ENCODE results near the gene KLHL10. TPM values are rescaled to one million over a fixed set of nuclear protein-coding genes. Genes with fewer than 3 reads are reported as not detected.

Gene KLHL10
- total RNA-seq, 2 experiments from 2014 or later: 0.19 to 0.30 TPM

DNA sequence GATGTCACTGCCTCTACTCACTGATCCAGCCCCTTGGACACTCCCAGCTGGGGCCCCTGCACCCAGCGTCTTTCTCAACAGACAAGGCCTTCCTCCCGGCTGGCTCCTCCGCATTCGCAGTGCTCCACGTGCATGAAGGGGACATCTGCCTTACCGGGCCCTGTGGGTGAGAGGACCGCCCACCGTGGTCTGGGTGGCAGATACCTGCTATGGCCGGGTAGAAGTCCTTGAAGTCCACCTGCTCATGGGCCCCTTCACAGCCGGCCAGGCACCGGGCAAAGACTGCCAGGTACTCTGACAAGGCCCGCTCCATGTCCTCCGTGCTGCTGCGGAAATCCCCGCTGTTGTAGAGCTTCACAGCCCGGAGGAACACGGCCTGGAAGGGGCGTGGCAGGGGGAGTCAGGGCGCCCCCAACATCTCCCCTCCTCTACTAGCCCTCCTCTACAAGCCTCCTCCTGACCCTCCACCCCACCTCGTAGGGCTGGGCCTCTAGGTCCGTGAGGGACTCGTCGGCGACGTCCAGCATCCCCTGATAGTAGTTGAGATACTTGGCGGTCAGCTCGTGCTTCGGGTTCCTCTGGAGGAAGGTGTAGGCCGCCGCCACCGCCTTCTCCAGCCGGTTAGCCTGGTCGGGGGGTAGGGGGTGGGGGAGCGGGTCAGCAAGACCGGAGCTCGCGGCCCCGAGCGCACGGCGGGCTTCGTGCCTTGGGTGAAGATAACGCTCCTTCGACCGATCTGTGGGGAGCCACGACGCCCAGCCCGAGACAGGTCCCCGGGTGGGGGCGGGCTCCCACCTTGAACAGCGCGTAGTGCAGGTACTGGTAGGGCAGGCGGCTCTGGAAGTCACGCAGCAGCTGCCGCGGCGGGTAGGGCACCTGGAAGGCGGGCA lies 26.7 kb upstream of the KLHL10 start:
- no peak for DNase-seq
- Mint-ChIP-seq H3K9me3 (no peaks in the 10 kb centered on the region), H3K27ac (no peak overlapping the region), H3K36me3 (peaks cover 2% of the 10 kb centered on the region), H3K4me3 (peak overlapping the region; percentile 59), H3K27me3 (peaks cover 7% of the 10 kb centered on the region), H3K4me1 (peaks cover 23% of the 10 kb centered on the region)

DNA sequence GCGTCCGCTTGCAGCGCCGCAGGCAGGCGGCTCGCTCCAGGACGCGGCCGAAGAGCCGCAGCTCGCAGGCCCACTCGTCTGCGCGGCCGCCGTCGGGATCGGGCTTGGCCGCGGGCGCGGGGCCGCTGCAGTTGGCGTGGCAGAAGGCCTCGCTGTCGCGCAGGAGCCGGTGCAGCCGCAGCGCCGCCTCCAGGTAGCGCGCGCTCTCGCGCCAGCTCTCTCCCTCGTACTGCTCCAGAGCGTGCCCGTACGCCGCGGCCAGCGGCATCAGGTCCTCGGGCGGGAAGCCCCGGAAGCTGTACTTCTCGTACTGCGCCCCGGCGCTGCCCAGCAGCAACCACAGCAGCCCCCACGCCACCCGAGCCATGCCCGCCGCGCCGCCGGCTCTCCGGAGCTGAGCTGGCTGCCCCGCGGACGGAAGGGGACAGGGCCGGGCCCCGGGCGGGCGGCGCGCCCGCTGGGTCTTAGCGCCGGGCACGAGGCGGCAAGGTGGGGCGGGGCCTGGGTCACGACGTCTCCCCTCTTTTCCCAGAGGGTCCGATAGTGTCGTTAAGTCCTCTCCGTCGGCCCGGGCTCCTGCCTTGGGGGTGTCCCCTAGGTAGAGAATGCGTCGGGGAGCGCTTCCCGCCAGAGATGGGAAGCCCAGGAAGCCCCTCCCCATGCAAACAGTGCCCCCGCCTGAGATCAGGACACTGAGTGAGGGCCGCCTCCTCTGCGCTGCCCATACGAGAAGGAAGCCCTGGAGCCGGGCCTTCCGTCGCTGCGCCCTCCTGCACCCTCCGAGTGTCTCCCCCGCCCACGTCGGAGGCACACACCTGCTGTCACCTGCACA lies 25.9 kb upstream of the KLHL10 start, which contains the start of gene P3H4:
Gene P3H4 (minus strand): TSS at position 401 of the 832 bp plus-strand sequence. CDS start 34 bp downstream, at position 367.
- Mint-ChIP-seq H3K4me1 (peaks cover 23% of the 10 kb centered on the region), H3K4me3 (peak within 1 kb of the TSS; percentile 82), H3K27ac (no peak within 1 kb of the TSS), H3K36me3 (peaks cover 2% of the 10 kb centered on the region), H3K27me3 (peaks cover 7% of the 10 kb centered on the region), H3K9me3 (no peaks in the 10 kb centered on the region)
- DNase-seq: peak; percentile 76

DNA sequence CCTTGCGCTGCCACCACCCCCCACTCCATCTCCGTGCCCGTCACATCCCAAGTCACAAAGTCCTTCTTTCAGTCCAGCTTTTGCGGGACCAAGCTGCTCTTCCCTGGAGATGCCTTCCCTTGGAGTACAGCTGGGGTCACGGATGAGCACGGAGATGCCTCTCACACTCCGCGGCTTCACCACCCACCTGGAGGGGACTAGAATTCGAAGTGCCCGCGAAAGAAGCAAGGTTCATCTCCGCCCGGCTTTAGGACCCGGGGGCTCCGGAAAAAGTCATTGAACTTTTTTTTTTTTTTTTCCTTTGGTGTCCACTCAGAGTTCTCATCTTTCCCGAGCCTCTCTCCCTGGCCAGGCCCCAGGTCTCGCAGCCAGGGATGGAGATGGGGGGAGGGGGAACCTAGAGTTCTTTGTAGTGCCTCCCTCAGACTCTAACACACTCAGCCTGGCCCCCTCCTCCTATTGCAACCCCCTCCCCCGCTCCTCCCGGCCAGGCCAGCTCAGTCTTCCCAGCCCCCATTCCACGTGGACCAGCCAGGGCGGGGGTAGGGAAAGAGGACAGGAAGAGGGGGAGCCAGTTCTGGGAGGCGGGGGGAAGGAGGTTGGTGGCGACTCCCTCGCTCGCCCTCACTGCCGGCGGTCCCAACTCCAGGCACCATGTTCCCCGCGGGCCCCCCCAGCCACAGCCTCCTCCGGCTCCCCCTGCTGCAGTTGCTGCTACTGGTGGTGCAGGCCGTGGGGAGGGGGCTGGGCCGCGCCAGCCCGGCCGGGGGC lies 25.1 kb upstream of the KLHL10 start, which contains the start of gene FKBP10:
Gene FKBP10 (plus strand): TSS at position 624 of the 771 bp plus-strand sequence. CDS start 31 bp downstream, at position 655.
- H3K36me3 Mint-ChIP-seq: peaks cover 2% of the 10 kb centered on the region
- H3K4me1 Mint-ChIP-seq: peaks cover 23% of the 10 kb centered on the region
- H3K27me3 Mint-ChIP-seq: peaks cover 7% of the 10 kb centered on the region
- no peaks in the 10 kb centered on the region for H3K9me3 Mint-ChIP-seq
- no peak within 1 kb of the TSS for H3K27ac Mint-ChIP-seq
- DNase-seq: peak; percentile 28
- H3K4me3 Mint-ChIP-seq: peak within 1 kb of the TSS; percentile 82

DNA sequence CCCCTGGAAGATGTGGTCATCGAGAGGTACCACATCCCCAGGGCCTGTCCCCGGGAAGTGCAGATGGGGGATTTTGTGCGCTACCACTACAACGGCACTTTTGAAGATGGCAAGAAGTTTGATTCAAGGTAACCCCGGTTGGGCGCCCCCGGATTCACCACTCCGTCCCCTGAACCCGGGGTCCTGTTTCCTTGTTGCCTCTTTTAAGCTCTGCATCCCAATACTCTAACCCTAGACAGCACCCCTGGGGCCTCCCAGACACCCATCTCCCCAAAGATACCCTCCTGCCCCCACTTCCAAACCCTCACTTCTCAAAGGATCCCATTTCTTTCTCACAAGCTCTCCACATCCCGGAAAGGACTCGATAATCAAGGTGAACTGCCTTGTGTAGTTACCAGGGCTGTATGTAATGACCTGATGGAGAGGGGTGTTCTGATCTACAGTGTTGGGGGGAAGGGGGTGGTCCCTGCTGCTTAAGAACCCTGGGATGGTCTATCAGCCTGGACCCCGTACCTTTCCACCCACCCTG lies 24.4 kb upstream of the KLHL10 start:
- no peaks in the 10 kb centered on the region for H3K9me3 Mint-ChIP-seq
- H3K27ac Mint-ChIP-seq: no peak overlapping the region
- H3K4me1 Mint-ChIP-seq: peaks cover 23% of the 10 kb centered on the region
- peaks cover 2% of the 10 kb centered on the region for H3K36me3 Mint-ChIP-seq
- peak overlapping the region; percentile 32 for H3K4me3 Mint-ChIP-seq
- DNase-seq: no peak
- peaks cover 7% of the 10 kb centered on the region for H3K27me3 Mint-ChIP-seq

DNA sequence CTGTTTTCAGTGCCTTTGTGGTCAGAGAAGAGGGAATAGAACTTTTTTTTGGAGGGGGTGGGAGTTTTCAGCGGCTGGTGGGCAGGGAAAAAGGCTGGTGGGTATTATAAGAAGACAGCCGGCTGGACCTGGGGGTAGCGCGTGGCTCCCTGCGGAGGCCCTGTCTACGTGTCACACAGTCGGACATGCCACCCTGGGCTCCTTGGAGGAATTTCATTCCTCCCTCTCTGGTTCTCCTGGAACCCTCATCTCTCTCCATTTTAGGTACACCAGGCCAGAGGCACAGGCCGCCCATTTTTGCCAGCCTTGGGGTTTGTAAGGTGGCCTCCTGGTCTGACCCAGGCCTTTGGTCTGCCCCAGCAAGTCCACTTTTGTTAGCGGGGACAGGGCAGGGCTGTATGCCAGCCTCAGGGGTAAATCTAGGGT lies 23.9 kb upstream of the KLHL10 start:
- peaks cover 2% of the 10 kb centered on the region for H3K36me3 Mint-ChIP-seq
- H3K9me3 Mint-ChIP-seq: no peaks in the 10 kb centered on the region
- peaks cover 7% of the 10 kb centered on the region for H3K27me3 Mint-ChIP-seq
- H3K27ac Mint-ChIP-seq: no peak overlapping the region
- no peak overlapping the region for H3K4me3 Mint-ChIP-seq
- no peak for DNase-seq
- peaks cover 23% of the 10 kb centered on the region for H3K4me1 Mint-ChIP-seq

DNA sequence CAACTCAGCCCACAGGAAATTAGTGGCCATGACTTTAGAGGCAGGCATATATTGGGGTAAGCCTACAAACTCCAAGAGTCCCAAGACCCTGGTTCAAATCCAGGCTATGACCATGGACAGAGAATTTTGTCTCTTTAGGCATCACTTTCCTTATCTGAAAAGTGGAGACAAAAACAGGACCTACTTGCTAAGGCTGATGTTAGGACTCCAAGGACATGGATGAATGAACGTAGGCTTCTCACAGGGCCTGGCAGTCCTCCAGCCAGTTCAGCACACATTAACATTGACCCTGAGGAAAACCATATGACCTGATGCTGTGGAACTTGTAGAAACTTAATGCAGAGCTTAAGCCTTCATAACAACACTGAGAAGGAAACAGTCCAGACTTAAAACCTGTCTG lies 23.4 kb upstream of the KLHL10 start:
- Mint-ChIP-seq H3K27me3 (peaks cover 7% of the 10 kb centered on the region), H3K4me3 (no peak overlapping the region), H3K27ac (no peak overlapping the region), H3K9me3 (no peaks in the 10 kb centered on the region), H3K36me3 (peaks cover 2% of the 10 kb centered on the region), H3K4me1 (peaks cover 22% of the 10 kb centered on the region)
- no peak for DNase-seq

DNA sequence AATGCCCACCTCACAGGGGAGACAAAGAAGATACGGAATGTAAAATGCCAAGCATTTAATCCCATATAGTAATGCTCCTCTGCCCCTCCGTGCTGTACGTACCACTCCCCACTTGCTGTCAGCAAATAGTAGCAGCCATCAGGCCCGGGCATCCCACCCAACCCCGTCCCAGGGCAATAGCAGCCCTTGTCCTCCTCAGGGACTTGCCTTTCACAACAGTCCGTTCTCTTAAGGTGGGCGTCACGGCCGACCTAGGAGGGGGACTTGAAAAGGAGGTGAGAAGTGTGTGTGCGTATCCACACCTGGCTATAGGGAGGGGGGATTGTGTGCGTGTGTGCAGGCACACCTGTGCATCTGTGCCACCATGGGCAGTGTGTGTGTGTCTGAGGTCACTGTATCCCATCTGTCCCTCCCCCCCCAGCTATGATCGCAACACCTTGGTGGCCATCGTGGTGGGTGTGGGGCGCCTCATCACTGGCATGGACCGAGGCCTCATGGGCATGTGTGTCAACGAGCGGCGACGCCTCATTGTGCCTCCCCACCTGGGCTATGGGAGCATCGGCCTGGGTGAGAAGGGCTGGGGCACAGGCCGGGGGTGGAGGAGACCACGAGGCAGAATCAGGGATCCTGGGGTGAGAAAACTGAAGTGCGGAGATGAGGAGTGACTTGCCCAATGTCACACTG lies 20.8 kb upstream of the KLHL10 start:
- DNase-seq: no peak
- H3K36me3 Mint-ChIP-seq: no peaks in the 10 kb centered on the region
- H3K4me1 Mint-ChIP-seq: peaks cover 9% of the 10 kb centered on the region
- peaks cover 4% of the 10 kb centered on the region for H3K27me3 Mint-ChIP-seq
- H3K4me3 Mint-ChIP-seq: no peak overlapping the region
- no peaks in the 10 kb centered on the region for H3K9me3 Mint-ChIP-seq
- H3K27ac Mint-ChIP-seq: no peak overlapping the region

DNA sequence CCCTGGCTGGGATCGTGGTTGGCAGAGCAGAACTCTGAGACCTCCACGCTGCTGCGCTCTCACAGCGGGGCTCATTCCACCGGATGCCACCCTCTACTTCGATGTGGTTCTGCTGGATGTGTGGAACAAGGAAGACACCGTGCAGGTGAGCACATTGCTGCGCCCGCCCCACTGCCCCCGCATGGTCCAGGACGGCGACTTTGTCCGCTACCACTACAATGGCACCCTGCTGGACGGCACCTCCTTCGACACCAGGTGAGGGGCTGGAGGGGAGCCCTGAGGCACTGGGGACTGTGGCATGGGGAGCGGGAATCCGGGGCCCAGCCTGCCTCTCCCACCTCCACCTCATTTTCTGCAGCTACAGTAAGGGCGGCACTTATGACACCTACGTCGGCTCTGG lies 19.6 kb upstream of the KLHL10 start:
- Mint-ChIP-seq H3K27ac (no peak overlapping the region), H3K9me3 (no peaks in the 10 kb centered on the region), H3K4me1 (no peaks in the 10 kb centered on the region), H3K36me3 (no peaks in the 10 kb centered on the region), H3K4me3 (no peak overlapping the region), H3K27me3 (no peaks in the 10 kb centered on the region)
- DNase-seq: no peak

DNA sequence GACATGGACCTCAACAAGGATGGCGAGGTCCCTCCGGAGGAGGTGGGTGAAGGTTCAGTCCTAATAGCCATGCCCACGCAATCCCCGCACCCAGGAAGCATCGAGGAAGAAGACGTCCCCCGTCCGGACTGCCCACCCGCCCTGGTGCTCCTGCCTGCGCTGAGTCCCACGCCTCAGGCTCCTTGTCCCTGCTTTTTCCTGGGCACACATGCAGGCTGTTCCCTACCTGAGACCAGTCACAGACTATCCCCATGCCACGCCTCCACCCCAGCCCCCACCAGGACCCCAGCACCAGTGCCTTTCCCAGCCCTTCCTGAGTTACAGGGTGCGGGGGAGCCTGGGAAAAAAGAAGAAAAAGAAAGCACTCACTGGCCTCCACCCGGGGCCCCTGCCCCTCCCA lies 15.8 kb upstream of the KLHL10 start:
- Mint-ChIP-seq H3K9me3 (no peaks in the 10 kb centered on the region), H3K4me3 (no peak overlapping the region), H3K27me3 (no peaks in the 10 kb centered on the region), H3K4me1 (no peaks in the 10 kb centered on the region), H3K36me3 (no peaks in the 10 kb centered on the region), H3K27ac (no peak overlapping the region)
- DNase-seq: no peak

DNA sequence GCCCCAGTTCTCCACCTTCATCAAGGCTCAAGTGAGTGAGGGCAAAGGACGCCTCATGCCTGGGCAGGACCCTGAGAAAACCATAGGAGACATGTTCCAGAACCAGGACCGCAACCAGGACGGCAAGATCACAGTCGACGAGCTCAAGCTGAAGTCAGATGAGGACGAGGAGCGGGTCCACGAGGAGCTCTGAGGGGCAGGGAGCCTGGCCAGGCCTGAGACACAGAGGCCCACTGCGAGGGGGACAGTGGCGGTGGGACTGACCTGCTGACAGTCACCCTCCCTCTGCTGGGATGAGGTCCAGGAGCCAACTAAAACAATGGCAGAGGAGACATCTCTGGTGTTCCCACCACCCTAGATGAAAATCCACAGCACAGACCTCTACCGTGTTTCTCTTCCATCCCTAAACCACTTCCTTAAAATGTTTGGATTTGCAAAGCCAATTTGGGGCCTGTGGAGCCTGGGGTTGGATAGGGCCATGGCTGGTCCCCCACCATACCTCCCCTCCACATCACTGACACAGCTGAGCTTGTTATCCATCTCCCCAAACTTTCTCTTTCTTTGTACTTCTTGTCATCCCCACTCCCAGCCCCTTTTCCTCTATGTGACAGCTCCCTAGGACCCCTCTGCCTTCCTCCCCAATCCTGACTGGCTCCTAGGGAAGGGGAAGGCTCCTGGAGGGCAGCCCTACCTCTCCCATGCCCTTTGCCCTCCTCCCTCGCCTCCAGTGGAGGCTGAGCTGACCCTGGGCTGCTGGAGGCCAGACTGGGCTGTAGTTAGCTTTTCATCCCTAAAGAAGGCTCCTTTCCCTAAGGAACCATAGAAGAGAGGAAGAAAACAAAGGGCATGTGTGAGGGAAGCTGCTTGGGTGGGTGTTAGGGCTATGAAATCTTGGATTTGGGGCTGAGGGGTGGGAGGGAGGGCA lies 15.1 kb upstream of the KLHL10 start:
- Mint-ChIP-seq H3K9me3 (no peaks in the 10 kb centered on the region), H3K27me3 (no peaks in the 10 kb centered on the region), H3K27ac (no peak overlapping the region), H3K4me3 (no peak overlapping the region), H3K36me3 (no peaks in the 10 kb centered on the region), H3K4me1 (no peaks in the 10 kb centered on the region)
- DNase-seq: no peak

DNA sequence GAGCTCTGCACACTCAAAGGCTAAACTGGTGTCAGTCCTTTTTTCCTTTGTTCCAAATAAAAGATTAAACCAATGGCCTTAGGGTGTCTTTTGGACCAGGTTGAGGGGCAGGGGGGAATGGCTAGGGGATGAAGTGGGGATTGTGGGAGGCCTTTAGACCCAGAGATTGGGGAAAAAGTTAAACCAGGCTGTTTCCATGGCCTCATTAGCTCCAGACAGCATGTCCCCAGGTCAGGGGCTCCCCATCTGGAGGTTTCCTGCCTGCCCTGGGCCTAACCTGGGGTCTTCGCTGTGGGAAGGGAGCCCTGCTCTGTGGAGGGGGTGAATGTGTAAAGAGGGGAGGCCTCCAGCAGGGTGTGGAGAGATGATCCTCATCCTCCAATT lies 14.5 kb upstream of the KLHL10 start:
- Mint-ChIP-seq H3K4me3 (no peak overlapping the region), H3K4me1 (no peaks in the 10 kb centered on the region), H3K27me3 (no peaks in the 10 kb centered on the region), H3K36me3 (no peaks in the 10 kb centered on the region), H3K27ac (no peak overlapping the region), H3K9me3 (no peaks in the 10 kb centered on the region)
- DNase-seq: no peak

DNA sequence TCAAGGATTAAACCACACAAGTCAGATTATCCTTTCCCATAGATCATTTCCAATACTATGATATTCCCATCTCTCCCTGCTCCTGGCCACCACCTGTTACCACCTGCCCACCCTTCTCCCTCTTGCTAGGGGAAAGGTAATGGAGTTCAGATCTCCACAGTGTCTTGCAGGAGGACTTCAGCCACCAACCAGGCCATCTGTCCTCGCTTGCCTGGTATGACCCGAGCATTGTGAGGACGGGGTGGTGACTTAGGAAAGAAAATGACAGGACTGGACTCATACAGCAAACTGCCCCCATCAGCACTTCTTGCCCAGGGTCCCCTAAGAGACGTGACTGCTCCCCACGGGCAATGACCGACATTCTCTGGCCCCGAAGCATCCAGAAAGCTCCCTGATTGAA lies 14.0 kb upstream of the KLHL10 start:
- Mint-ChIP-seq H3K27ac (no peak overlapping the region), H3K36me3 (no peaks in the 10 kb centered on the region), H3K27me3 (no peaks in the 10 kb centered on the region), H3K4me3 (no peak overlapping the region), H3K9me3 (no peaks in the 10 kb centered on the region), H3K4me1 (no peaks in the 10 kb centered on the region)
- no peak for DNase-seq

DNA sequence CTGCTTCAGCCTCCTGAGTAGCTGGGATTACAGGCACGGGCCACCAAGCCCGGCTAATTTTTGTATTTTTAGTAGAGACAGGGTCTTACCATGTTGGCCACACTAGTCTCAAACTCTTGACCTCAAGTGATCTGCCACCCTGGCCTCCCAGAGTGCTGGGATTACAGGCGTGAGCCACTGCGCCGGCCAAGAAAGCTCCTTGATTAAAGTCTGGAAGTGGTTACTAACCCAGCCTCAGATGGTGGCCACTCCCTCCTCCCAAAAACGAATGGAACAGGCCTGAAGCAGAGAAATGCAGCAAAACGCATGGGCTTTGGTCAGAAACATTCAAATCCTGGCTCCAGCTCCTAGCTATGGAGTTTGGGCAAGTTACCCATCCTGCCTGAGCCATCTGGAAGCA lies 13.5 kb upstream of the KLHL10 start:
- Mint-ChIP-seq H3K27ac (peak overlapping the region; percentile 25), H3K9me3 (no peaks in the 10 kb centered on the region), H3K4me3 (no peak overlapping the region), H3K36me3 (no peaks in the 10 kb centered on the region), H3K27me3 (no peaks in the 10 kb centered on the region), H3K4me1 (no peaks in the 10 kb centered on the region)
- no peak for DNase-seq

All from activated naive CD8-positive, alpha-beta T cell treated with anti-CD3 and anti-CD28 coated beads for 36 hours (primary cell).